CD4-positive, alpha-beta T cell treated with Interleukin-10 for 1 hour (primary cell): ENCODE results near the gene SUMO1.
"Not testable (repeated sequence)": the region's sequence is repeated elsewhere in the genome, so short reads cannot be mapped to it uniquely, and the experiment has no call there.

Experiments used
- DNase-seq: peaks from one replicate; pipeline ENCODE4 v3.0.0-alpha.2; 2020

Gene SUMO1

DNA sequence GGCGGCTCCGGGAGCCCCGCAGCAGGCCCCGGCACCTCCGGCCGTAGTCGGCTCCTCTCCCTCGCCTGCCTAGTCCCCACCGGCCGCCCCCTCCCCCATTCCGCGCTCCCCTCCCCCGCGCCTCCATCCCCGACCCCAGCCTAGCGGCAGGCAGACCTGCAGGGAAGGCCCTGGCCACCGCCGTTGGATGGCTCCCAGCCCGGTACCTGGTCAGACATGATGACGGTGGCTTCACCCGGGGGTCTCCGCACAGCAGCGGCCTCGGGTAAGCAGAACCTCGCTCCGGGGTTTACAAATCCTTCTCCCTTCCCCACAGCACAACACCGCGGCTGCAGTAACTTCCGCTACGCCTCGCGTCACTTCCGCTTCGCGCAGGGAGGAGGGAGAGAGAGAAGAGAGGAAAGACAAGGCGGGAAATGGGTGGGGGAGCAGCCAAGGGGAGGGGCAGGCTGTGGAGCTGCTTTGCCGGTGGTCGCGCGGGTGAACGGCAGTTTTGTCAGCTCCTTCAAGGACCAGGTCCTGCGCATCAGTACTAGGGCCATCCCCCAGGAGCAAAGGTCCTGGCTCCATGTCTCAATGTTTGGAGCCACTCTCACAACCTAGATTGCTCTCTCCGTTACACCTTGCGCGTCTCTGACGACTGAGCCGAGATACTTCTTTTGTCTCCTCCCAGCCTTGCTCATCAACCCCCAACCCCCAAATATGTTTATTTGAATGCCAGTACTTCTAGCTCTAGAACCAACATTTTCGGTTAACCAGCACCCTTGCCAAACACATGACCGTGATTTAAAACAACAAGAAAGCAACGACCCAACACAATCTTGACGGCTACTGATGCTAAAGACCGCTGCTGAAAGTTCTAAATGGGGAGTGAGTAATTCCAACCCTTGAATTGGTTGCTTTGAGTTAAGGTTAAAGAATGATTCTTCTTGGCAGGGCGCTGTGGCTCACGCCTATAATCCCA lies at the start of gene SUMO1:
Gene SUMO1 (minus strand): TSS at position 364 of the 964 bp plus-strand sequence. CDS start 146 bp downstream, at position 218.
- peak; percentile 93 for DNase-seq

- no peak for DNase-seq
Observed at GRCh38 chr2:202286595-202286994, 48.2 kb upstream of the SUMO1 start.

- peak; percentile 26 for DNase-seq
Observed at GRCh38 chr2:202278944-202279343, 40.5 kb upstream of the SUMO1 start.

DNA sequence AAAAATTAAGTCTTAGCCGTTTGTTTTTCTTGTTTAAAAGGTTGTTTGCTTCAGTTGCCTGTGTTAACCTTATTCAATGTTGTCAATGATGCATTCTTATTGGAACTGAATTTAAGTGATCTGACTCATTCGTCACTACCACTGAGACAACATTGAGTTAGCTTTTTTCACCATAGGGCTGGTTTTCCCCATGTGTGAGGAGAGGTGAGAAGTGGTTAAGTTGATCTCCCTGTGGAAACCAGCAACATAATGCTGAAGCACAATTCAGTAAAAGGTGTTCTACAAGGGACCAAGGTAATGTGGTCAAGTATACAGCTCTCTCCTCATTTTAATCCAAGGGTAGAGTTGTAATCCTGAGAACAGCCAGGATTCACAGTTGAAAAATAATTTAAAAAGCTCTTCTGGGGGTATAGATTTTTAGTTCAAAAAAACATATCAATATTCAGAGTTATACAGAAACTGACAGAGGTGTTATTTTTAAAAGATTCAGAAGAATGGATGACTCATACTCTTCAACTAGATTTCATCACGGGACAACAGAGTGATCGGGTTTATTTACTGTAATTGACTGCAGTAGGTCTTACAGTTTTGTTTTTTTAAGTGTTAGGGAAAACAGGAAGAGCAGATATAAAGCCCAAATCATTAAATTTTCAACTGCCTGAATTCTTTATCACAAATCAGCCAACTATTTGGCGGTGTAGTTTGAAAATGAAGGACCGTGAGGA lies 39.8 kb upstream of the SUMO1 start:
- DNase-seq = no peak

DNA sequence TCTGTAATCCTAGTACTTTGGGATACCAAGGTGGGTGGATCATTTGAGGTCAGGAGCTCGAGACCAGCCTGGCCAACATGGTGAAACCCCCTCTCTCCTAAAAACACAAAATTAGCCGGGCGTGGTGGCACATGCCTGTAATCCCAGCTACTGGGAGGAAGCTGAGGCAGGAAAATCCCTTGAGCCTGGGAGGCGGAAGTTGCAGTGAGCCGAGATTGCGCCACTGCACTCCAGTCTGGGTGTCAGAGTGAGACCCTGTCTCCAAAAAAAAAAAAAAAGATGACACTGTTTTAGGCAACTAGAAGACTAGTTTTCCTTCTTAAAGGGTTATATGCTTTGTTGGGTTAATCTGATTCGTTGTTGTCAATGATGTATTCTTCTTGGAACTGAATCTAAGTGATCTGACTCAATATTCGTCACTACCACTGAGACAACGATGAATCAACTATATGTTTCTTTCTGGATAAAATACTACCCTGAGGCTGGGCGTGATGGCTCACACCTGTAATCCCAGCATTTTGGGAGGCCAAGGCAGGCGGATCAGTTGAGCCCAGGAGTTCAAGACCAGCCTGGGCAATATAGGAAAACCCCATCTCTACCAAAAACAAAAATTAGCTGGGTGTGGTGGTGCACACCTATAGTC lies 37.8 kb upstream of the SUMO1 start:
- DNase-seq = not testable (repeated sequence)

- no peak for DNase-seq
Observed at GRCh38 chr2:202270487-202270886, 32.1 kb upstream of the SUMO1 start.

- peak; percentile 44 for DNase-seq
Observed at GRCh38 chr2:202269585-202269984, 31.2 kb upstream of the SUMO1 start.

GRCh38 chr2:202267495-202267894 lies 29.1 kb upstream of the SUMO1 start:
- peak; percentile 39 for DNase-seq

- DNase-seq = peak; percentile 95
Observed at GRCh38 chr2:202265467-202266277, 27.3 kb upstream of the SUMO1 start, which contains the start of gene NOP58. Gene NOP58, plus strand, starts transcription at chr2:202265763. Its CDS starts 179 bp downstream, at chr2:202265942.

DNA sequence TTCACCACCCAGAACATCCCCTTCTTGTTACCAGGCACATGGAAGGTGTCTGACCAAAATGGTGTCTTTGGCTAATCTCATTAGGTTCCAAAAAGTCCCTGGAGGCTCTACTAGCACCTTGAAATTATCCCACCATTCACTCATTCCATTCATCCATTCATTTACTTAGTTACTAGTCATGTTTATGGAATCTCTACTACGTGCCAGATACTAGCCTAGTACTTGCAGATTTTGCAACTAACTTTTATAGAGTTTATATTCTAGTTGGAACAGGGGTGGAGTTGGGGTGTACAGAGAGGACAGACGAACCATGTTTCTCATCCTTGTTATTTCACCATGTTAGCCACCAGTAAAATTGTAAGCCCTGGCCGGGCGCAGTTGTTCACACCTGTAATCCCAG lies 23.1 kb upstream of the SUMO1 start:
- no peak for DNase-seq

DNA sequence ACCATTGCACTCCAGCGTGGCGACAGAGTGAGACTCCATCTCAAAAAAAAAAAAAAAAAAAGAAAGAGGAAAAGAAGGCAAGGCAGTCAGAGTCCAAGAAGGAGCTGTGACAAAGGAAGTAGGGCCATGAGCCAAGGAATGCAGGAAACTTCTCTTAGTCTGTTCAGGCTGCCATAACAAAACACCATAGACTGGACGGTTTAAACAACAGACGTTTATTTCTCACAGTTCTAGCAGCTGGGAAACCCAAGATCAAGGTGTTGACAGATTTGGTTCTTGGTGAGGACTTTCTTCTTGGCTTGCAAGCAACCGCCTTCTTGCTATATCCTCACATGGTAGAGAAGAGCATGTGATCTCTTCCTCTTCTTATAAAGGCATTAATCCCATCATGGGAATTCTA lies 13.1 kb upstream of the SUMO1 start:
- DNase-seq = no peak

- DNase-seq = no peak
Observed at GRCh38 chr2:202249521-202250253, 11.3 kb upstream of the SUMO1 start.

DNA sequence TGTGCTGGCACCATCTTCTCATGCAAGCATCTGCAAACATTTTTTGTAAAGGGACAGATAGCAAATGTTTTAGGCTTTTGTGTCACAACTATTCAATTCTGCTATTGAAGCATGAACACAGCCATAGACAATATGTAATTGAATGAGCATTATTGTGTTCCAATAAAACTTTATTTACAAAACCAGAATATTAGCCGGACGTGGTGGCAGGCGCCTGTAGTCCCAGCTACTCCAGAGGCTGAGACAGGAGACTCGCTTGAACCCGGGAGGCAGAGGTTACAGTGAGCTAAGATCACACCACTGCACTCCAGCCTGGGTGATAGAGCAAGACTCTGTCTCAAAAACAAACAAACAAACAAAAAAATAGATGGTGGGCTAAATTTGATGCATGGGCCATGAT lies 9.3 kb upstream of the SUMO1 start:
- not testable (repeated sequence) for DNase-seq

- DNase-seq = no peak
Observed at GRCh38 chr2:202237787-202238233, 587 bp downstream of the SUMO1 start.

- DNase-seq = no peak
Observed at GRCh38 chr2:202221873-202222272, 16.5 kb downstream of the SUMO1 start.

DNA sequence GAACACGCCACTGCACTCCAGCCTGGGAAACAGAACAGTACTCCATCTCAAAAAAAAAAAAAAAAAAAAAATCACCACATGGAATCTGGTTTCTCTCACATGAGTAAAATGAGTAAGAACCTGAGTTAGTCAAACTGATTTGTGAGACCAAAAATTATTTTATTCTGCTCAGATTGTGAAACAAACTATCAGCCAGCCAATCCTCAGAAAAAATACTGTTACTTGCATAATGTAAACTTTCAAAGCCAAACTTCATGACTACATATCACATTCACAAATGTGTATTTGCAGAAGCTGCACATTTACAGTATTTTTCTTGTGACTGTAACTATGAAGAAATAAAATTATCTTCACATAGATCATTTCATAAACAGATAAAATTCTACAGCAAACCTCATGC lies 23.2 kb downstream of the SUMO1 start:
- no peak for DNase-seq

DNA sequence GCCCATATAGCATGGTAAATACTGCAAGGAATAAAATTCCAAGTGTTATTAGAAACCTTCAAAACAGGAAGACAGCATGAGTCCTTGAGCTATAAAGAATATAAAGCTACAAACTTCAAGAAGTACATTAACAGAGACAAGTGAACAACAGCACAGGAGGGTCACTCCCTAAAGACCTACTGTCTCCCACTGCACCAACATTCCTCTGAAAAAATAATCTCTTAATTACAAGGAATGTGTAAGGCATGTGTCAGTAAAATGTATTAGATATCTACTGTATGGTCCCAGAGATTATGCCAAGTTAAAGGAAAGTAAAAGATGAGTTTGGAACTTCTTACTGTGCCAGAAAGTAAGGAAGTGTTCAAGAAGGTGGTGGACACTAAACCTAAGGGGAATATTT lies 29.9 kb downstream of the SUMO1 start:
- DNase-seq = no peak

DNA sequence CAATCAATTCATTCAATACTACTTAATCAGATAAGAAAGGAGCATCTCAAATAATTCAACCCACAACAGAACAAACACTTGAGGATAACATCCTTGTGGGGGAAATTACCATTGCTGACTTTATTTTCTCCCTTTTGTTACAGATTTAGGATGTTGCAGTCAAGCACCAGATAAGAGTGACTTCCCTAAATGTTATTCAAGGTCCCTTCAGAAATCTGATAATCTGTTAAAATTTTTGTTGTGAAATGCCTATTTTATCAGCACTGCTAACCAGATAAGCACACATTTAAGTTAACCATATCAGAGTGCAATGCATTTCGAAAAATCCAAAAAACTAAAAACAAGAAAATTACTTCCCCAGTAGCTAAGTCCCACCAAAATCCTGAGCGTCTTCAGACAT lies 33.5 kb downstream of the SUMO1 start:
- DNase-seq = no peak

- DNase-seq = no peak
Observed at GRCh38 chr2:202203348-202203747, 35.0 kb downstream of the SUMO1 start.

- no peak for DNase-seq
Observed at GRCh38 chr2:202201220-202202160, 36.9 kb downstream of the SUMO1 start.
